HepG2 (cell line): ENCODE measurements around the gene MMP27. TPM values are rescaled to one million over a fixed set of nuclear protein-coding genes. Genes with fewer than 3 reads are reported as not detected.

Source experiments
- ATAC-seq: fragments of 200-7000 bp; cut with Tn5 transposase; 3 replicates; pipeline ENCODE4 v1.9.1; 2020; ENCODE audit warnings: mild to moderate bottlenecking, moderate library complexity
- BruUV-seq: library from RNA; stranded (reverse); fragments of 400-500 nt; replicated peaks from 2 replicates; lab custom pipeline; 2021; lab: Mats Ljungman, UMichigan
- CTCF ChIA-PET: fragments of 300-600 bp; formaldehyde crosslinking; extraction: SDS; loops from one replicate; lab custom pipeline; 2021; ENCODE audit warnings: low total read pairs, inconsistent platforms, low intra/inter-chr PET ratio; lab: Yijun Ruan, JAX
- POLR2A ChIA-PET: fragments of 350-600 bp; sonication (Branson Sonifier 250); formaldehyde crosslinking; loops from one replicate; lab custom pipeline; 2020; ENCODE audit warnings: antibody characterized with exemption, inconsistent platforms; lab: Yijun Ruan, JAX
- DNase-seq: peaks from one replicate; pipeline ENCODE4 v3.0.0-alpha.2; 2015; ENCODE audit warnings: low spot score
- FAIRE-seq: peaks from 3 replicates; lab custom pipeline; 2011; peaks lifted over from hg19 to GRCh38; lab: Jason Lieb, UNC
- H2AFZ ChIP-seq: one replicate; pipeline ENCODE4 v1.6.1; 2011; ENCODE audit warnings: low read length, inconsistent platforms
- H3K27ac ChIP-seq: fragments of 300-600 bp; 3 replicates; pipeline ENCODE4 v1.8.0; 2011; ENCODE audit warnings: mixed run types, mild to moderate bottlenecking, mixed read lengths, low read length, inconsistent platforms; ENCODE audit not compliant: insufficient read depth; ENCODE audit errors: extremely low read length
- H3K27me3 ChIP-seq, 2 experiments: fragments of 200-600 bp in 1 of 2; 2 replicates in 1 of 2; 3 replicates in 1 of 2; pipeline versions ENCODE4 v1.6.0 to v1.8.0; 2011; ENCODE audit warnings: low read length in 2 of 2, mild to moderate bottlenecking in 2 of 2, moderate library complexity in 2 of 2, inconsistent platforms in 1 of 2; ENCODE audit not compliant: insufficient read depth in 2 of 2, control insufficient read depth in 1 of 2
- H3K36me3 ChIP-seq, 2 experiments: fragments of 200-600 bp in 1 of 2; replicated peaks in 1 of 2; 2 replicates in 1 of 2; 3 replicates in 1 of 2; pipeline versions ENCODE4 v1.5.1 to v1.8.0; 2011; ENCODE audit warnings: low read length in 2 of 2, inconsistent platforms in 1 of 2; ENCODE audit not compliant: insufficient read depth in 2 of 2, control insufficient read depth in 1 of 2
- H3K4me1 ChIP-seq: 2 replicates; pipeline ENCODE4 v1.5.1; 2012; ENCODE audit warnings: low read length, inconsistent platforms; ENCODE audit not compliant: insufficient read depth
- H3K4me2 ChIP-seq: 2 replicates; pipeline ENCODE4 v1.6.0; 2011; ENCODE audit warnings: low read depth, low read length, inconsistent platforms
- H3K4me3 ChIP-seq, 3 experiments: fragments of 200-600 bp in 1 of 3; sonication (generic), shearing (Covaris generic) in 1 of 3; replicated peaks in 1 of 3; 2 replicates each; pipeline ENCODE4 v1.5.1; 2011 to 2016; ENCODE audit warnings: low read length in 3 of 3, inconsistent platforms in 2 of 3, low read depth in 2 of 3, mild to moderate bottlenecking in 2 of 3, control low read depth in 1 of 3, mixed read lengths in 1 of 3; ENCODE audit not compliant: insufficient read depth in 1 of 3
- H3K79me2 ChIP-seq: one replicate; pipeline ENCODE4 v1.6.1; 2011; ENCODE audit warnings: low read length, inconsistent platforms; ENCODE audit not compliant: insufficient read depth
- H3K9ac ChIP-seq: 2 replicates; pipeline ENCODE4 v1.6.0; 2011; ENCODE audit warnings: mild to moderate bottlenecking, low read depth, low read length, inconsistent platforms; ENCODE audit not compliant: insufficient read depth
- H3K9me3 ChIP-seq: 2 replicates; pipeline ENCODE4 v1.5.1; 2012; ENCODE audit warnings: mild to moderate bottlenecking, low read length
- H4K20me1 ChIP-seq: 2 replicates; pipeline ENCODE4 v1.6.0; 2011; ENCODE audit warnings: inconsistent platforms, mild to moderate bottlenecking, low read length, moderate library complexity; ENCODE audit not compliant: insufficient read depth
- CBFB ChIP-seq: sonication (generic); formaldehyde crosslinking; IDR thresholded peaks from 2 replicates; pipeline ENCODE4 v1.4.0; 2020; ENCODE audit warnings: missing genetic modification reagents
- CEBPG ChIP-seq: IDR thresholded peaks from 2 replicates; pipeline ENCODE4 v1.6.1; 2016
- CENPT ChIP-seq: sonication (generic); formaldehyde crosslinking; IDR thresholded peaks from 2 replicates; pipeline ENCODE4 v1.8.0; 2022; ENCODE audit warnings: low read depth, mild to moderate bottlenecking, moderate library complexity, missing genetic modification reagents
- GLI4 ChIP-seq: sonication (generic); formaldehyde crosslinking; IDR thresholded peaks from 2 replicates; pipeline ENCODE4 v1.5.1; 2020; ENCODE audit warnings: missing genetic modification reagents, mild to moderate bottlenecking, moderate library complexity, borderline replicate concordance
- SPEN ChIP-seq: sonication (generic); formaldehyde crosslinking; IDR thresholded peaks from 2 replicates; pipeline ENCODE4 v1.5.1; 2020; ENCODE audit warnings: low read depth, mild to moderate bottlenecking, missing genetic modification reagents
- ZBTB21 ChIP-seq: sonication (generic); formaldehyde crosslinking; IDR thresholded peaks from 2 replicates; pipeline ENCODE4 v1.4.0; 2020; ENCODE audit warnings: missing genetic modification reagents
- ZNF335 ChIP-seq: sonication (generic); formaldehyde crosslinking; IDR thresholded peaks from 2 replicates; pipeline ENCODE4 v1.4.0; 2020; ENCODE audit warnings: missing genetic modification reagents
- ZNF780A ChIP-seq: sonication (generic); formaldehyde crosslinking; IDR thresholded peaks from 2 replicates; pipeline ENCODE4 v1.8.0; 2022; ENCODE audit warnings: mild to moderate bottlenecking, missing genetic modification reagents, moderate library complexity
- WGBS: methylation state at CpG from one replicate; pipeline ENCODE4 v1.1.6; 2017; ENCODE audit warnings: low lambda C conversion rate; 5-methylcytosine and 5-hydroxymethylcytosine counted together
- in situ Hi-C: cut with HindIII; loops from 2 replicates; pipeline ENCODE4 v1.10.0; 2017; ENCODE audit warnings: low pct_unique_long_range_greater_than_20kb; ENCODE audit not compliant: extremely low pct_ligation_motif_present
- intact Hi-C: fragments of 100-400 bp; cut with micrococcal nuclease; formaldehyde crosslinking; loops from one replicate; pipeline ENCODE4 v1.10.0; 2022; ENCODE audit not compliant: unreplicated experiment
- polyA plus RNA-seq, 8 experiments: library from polyadenylated mRNA; depleted of rRNA in 3 of 8; stranded (reverse) in 7 of 8; unstranded in 1 of 8; fragments of >200 nt; fragmentation: Illumina TruSeq in 4 of 8; extraction: Trizol in 4 of 8; gene quantifications; 2 replicates each; pipeline versions ENCODE4 v1.2.1 to v1.2.3, GENCODE V29; 2011 to 2016; ENCODE audit warnings: low read depth in 4 of 8, missing spikeins in 1 of 8, mixed read lengths in 1 of 8; ENCODE audit not compliant: insufficient read depth in 1 of 8
- total RNA-seq, 5 experiments: library from RNA; depleted of rRNA; stranded (reverse); fragments of >200 nt; fragmentation: Illumina TruSeq; extraction: Trizol; gene quantifications; 2 replicates each; pipeline ENCODE4 v1.2.3, GENCODE V29; 2016; ENCODE audit warnings: low read depth in 1 of 5
- TF ChIP-seq, protein P1 (sequence below): sonication (generic); formaldehyde crosslinking; IDR thresholded peaks from 2 replicates; pipeline ENCODE4 v1.5.0; 2020; ENCODE audit warnings: mild to moderate bottlenecking, missing genetic modification reagents, borderline replicate concordance
- TF ChIP-seq, protein P2 (sequence below): sonication (generic); formaldehyde crosslinking; IDR thresholded peaks from 2 replicates; pipeline ENCODE4 v1.5.0; 2020; ENCODE audit warnings: mild to moderate bottlenecking, missing genetic modification reagents, moderate library complexity
- TF ChIP-seq, protein P3 (sequence below): IDR thresholded peaks from 2 replicates; pipeline ENCODE4 v1.6.1; 2016; ENCODE audit warnings: missing compliant biosample characterization, missing genetic modification reagents, borderline replicate concordance
- TF ChIP-seq, protein P4 (sequence below): IDR thresholded peaks from 2 replicates; pipeline ENCODE4 v1.6.1; 2012; ENCODE audit warnings: low read length, improper control_type of control experiment

Gene MMP27
- total and polyA plus RNA-seq, 2 of the 13 experiments (the other 11 are each of a cell fraction or from before 2014, with no cell fraction given) = not detected

DNA sequence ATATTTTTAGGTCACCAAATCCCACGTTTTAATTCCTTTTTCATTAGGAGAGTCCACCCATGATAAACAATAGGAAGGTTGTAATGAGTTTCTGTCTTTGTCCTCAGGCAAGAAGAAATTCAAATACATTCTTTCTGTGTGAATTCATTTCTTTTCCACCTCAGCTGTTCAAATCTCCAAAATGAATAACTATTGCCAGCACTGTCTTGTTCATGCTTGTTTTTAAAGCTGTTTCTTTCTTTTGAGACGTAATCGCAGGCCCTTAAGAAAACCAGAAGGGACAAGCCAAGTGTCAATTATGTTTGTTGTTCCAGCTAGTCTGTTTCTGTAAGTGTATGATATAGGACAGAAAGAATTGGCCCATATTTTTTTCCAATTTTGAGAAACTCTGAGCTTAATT is 20.2 kb downstream of the MMP27 start (continued):
- TF ChIP-seq GLI4 (CRISPR knock-in tag) = no peak
- no peak for TF ChIP-seq CEBPG
- TF ChIP-seq ZNF335 (CRISPR knock-in tag) = no peak
- TF ChIP-seq, protein P1, sequence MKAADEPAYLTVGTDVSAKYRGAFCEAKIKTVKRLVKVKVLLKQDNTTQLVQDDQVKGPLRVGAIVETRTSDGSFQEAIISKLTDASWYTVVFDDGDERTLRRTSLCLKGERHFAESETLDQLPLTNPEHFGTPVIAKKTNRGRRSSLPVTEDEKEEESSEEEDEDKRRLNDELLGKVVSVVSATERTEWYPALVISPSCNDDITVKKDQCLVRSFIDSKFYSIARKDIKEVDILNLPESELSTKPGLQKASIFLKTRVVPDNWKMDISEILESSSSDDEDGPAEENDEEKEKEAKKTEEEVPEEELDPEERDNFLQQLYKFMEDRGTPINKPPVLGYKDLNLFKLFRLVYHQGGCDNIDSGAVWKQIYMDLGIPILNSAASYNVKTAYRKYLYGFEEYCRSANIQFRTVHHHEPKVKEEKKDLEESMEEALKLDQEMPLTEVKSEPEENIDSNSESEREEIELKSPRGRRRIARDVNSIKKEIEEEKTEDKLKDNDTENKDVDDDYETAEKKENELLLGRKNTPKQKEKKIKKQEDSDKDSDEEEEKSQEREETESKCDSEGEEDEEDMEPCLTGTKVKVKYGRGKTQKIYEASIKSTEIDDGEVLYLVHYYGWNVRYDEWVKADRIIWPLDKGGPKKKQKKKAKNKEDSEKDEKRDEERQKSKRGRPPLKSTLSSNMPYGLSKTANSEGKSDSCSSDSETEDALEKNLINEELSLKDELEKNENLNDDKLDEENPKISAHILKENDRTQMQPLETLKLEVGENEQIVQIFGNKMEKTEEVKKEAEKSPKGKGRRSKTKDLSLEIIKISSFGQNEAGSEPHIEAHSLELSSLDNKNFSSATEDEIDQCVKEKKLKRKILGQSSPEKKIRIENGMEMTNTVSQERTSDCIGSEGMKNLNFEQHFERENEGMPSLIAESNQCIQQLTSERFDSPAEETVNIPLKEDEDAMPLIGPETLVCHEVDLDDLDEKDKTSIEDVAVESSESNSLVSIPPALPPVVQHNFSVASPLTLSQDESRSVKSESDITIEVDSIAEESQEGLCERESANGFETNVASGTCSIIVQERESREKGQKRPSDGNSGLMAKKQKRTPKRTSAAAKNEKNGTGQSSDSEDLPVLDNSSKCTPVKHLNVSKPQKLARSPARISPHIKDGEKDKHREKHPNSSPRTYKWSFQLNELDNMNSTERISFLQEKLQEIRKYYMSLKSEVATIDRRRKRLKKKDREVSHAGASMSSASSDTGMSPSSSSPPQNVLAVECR (CRISPR knock-in tag) = no peak
- no peak for TF ChIP-seq SPEN

DNA sequence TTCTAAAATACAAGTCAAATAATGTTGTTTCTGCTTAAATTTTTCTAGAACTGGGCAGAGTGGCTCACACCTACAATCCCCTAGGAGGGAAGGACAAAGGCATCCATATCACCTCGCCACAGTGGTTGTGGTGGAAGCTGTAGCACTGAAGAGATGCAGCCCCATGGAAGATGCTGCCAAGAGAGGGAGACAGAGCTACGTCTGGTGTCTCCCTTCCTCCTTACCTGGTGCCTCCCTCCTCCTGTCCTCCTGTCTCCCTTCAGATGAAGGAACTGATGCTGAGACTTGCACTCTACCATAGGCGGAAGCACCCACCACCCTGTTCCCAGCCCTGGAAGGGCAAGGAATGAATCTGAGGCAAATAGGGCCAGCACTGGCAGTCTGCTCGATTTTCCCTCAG is 22.3 kb downstream of the MMP27 start:
- H3K4me2 ChIP-seq = no peak overlapping the region
- no peaks in the 10 kb centered on the region for H3K79me2 ChIP-seq
- CTCF ChIA-PET = no interaction called here
- in situ Hi-C loops = no loop called here
- no peak overlapping the region for H3K9ac ChIP-seq
- ATAC-seq (no peak), DNase-seq (no peak), FAIRE-seq (no peak)
- no TSS peak for BruUV-seq
- TF ChIP-seq, protein P2, sequence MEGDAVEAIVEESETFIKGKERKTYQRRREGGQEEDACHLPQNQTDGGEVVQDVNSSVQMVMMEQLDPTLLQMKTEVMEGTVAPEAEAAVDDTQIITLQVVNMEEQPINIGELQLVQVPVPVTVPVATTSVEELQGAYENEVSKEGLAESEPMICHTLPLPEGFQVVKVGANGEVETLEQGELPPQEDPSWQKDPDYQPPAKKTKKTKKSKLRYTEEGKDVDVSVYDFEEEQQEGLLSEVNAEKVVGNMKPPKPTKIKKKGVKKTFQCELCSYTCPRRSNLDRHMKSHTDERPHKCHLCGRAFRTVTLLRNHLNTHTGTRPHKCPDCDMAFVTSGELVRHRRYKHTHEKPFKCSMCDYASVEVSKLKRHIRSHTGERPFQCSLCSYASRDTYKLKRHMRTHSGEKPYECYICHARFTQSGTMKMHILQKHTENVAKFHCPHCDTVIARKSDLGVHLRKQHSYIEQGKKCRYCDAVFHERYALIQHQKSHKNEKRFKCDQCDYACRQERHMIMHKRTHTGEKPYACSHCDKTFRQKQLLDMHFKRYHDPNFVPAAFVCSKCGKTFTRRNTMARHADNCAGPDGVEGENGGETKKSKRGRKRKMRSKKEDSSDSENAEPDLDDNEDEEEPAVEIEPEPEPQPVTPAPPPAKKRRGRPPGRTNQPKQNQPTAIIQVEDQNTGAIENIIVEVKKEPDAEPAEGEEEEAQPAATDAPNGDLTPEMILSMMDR (CRISPR knock-in tag) = peak; percentile 31
- TF ChIP-seq, protein P3, sequence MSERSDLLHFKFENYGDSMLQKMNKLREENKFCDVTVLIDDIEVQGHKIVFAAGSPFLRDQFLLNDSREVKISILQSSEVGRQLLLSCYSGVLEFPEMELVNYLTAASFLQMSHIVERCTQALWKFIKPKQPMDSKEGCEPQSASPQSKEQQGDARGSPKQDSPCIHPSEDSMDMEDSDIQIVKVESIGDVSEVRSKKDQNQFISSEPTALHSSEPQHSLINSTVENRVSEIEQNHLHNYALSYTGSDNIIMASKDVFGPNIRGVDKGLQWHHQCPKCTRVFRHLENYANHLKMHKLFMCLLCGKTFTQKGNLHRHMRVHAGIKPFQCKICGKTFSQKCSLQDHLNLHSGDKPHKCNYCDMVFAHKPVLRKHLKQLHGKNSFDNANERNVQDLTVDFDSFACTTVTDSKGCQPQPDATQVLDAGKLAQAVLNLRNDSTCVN (CRISPR knock-in tag) = no peak
- TF ChIP-seq ZNF780A (CRISPR knock-in tag) (no peak), ZBTB21 (CRISPR knock-in tag) (no peak), CENPT (CRISPR knock-in tag) (no peak), CBFB (no peak)
- TF ChIP-seq, protein P4, sequence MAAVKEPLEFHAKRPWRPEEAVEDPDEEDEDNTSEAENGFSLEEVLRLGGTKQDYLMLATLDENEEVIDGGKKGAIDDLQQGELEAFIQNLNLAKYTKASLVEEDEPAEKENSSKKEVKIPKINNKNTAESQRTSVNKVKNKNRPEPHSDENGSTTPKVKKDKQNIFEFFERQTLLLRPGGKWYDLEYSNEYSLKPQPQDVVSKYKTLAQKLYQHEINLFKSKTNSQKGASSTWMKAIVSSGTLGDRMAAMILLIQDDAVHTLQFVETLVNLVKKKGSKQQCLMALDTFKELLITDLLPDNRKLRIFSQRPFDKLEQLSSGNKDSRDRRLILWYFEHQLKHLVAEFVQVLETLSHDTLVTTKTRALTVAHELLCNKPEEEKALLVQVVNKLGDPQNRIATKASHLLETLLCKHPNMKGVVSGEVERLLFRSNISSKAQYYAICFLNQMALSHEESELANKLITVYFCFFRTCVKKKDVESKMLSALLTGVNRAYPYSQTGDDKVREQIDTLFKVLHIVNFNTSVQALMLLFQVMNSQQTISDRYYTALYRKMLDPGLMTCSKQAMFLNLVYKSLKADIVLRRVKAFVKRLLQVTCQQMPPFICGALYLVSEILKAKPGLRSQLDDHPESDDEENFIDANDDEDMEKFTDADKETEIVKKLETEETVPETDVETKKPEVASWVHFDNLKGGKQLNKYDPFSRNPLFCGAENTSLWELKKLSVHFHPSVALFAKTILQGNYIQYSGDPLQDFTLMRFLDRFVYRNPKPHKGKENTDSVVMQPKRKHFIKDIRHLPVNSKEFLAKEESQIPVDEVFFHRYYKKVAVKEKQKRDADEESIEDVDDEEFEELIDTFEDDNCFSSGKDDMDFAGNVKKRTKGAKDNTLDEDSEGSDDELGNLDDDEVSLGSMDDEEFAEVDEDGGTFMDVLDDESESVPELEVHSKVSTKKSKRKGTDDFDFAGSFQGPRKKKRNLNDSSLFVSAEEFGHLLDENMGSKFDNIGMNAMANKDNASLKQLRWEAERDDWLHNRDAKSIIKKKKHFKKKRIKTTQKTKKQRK = no peak
- no peaks in the 10 kb centered on the region for H3K27me3 ChIP-seq
- H2AFZ ChIP-seq = no peak overlapping the region
- H3K36me3 ChIP-seq = no peaks in the 10 kb centered on the region
- no peaks in the 10 kb centered on the region for H3K9me3 ChIP-seq
- no peak overlapping the region for H3K4me3 ChIP-seq
- POLR2A ChIA-PET = no interaction called here
- intact Hi-C loops = no loop called here
- 23% methylated on average over 4 of the region's 4 CpGs for WGBS
- H3K27ac ChIP-seq = no peak overlapping the region
- H4K20me1 ChIP-seq = no peaks in the 10 kb centered on the region
- H3K4me1 ChIP-seq = no peaks in the 10 kb centered on the region
